Measurements from ENCODE around the gene ZDHHC17.

Gene ZDHHC17

DNA sequence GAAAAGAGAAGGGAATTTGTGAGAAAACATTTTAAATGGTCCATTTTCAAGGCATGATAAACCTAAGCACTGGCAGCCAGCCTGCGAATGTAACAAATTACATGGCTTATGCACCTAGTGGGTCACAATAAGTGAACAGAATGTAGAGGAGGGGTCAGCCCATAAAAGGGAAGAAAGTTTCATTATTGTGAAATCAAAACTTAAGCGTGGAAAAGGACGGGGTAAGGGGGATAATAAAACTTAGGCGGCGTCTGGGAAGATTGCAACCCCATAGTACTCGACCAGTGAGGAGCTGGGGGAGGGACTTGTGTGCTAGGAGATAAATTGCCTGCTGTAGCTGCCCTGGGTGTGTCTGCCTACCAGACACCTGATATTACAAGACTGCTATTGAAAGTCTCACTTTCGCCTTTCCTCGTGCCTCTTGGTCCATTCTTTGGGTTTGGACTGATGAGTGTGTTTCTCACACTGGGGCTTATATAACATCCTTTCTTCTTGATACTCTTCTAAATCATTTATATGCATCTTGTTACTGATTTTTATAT lies 40.6 kb downstream of the ZDHHC17 start:
- no peak for DNase-seq (ENCODE audit: extremely low spot score)
- POLR2A ChIA-PET: no interaction called here
- CTCF ChIA-PET: interaction anchor here (0.7 to 2.9 kb wide), 4 partner anchors 10 to 206 kb away, joined by 3 to 15 read pairs (median 3); no protein-coding TSS in a partner anchor
- TF ChIP-seq, protein P1, sequence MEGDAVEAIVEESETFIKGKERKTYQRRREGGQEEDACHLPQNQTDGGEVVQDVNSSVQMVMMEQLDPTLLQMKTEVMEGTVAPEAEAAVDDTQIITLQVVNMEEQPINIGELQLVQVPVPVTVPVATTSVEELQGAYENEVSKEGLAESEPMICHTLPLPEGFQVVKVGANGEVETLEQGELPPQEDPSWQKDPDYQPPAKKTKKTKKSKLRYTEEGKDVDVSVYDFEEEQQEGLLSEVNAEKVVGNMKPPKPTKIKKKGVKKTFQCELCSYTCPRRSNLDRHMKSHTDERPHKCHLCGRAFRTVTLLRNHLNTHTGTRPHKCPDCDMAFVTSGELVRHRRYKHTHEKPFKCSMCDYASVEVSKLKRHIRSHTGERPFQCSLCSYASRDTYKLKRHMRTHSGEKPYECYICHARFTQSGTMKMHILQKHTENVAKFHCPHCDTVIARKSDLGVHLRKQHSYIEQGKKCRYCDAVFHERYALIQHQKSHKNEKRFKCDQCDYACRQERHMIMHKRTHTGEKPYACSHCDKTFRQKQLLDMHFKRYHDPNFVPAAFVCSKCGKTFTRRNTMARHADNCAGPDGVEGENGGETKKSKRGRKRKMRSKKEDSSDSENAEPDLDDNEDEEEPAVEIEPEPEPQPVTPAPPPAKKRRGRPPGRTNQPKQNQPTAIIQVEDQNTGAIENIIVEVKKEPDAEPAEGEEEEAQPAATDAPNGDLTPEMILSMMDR (IDR thresholded peaks at IDR 0.05; ENCODE audit: control extremely low read depth, extremely low read depth, low read depth, missing control alignments): no peak

DNA sequence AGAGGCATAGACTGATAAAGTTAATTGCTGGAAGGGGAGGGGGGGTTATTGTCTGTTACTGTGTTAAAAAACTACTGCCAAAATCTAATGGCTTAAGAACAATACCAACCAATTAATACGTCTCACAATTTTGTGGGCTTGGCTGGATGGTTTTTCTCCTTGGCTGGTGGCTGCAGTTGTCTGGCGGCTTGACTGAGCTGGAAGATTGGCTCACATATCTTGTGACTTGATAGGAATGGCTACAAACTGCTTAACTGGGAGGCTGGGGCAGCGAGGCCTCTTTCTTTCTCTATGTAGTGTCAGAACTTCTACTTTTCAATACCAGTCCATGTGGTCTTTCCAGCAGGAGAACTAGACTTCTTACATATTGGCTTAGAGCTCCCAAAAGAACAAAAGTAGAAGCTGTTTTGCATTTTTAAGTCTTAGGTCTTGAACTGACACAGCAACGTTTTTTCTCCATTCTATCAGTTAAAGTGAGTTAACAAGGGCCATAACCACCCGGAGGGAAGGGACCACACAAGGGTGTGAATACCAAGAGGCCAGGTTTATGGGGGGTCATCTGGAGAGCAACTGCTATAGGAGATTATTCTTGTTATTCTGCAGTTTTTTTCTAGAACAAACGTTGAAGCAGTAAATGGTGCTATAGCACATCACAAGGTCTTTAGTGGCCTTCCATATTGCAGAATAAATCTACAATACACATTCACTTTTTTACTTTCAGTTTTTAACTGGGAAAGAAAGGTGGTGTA lies 46.9 kb downstream of the ZDHHC17 start:
- TF ChIP-seq, protein P1 (IDR thresholded peaks at IDR 0.05; ENCODE audit: control extremely low read depth, extremely low read depth, low read depth, missing control alignments): no peak
- no peak for DNase-seq (ENCODE audit: extremely low spot score)
- ChIA-PET POLR2A (no interaction called here), CTCF (interaction anchor here (0.6 to 1.0 kb wide), 2 partner anchors 10 kb away, joined by 3 to 4 read pairs; no protein-coding TSS in a partner anchor)

DNA sequence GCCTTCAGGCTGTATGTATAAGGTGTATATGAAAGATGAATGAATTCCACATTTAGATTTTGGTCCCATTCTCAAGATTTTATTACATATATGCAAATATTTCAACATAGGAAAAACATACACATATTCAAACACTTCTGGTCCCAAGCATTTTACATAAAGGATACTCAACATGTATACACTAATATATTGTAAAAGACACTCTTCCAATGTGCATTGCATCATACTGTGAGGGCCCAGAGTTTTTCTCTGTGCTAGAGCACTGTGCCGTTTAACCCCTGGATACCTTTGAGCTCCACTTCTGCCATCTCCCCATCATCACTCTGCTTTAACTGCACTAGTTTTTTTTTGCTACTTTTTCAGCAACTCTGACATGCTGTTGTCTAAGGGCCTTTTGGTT lies 48.1 kb downstream of the ZDHHC17 start:
- TF ChIP-seq, protein P1 (IDR thresholded peaks at IDR 0.05; ENCODE audit: control extremely low read depth, extremely low read depth, low read depth, missing control alignments): no peak
- ChIA-PET POLR2A (no interaction called here), CTCF (interaction anchor here (0.9 kb wide), 1 partner anchor 22 kb away, joined by 3 read pairs; no protein-coding TSS in a partner anchor)
- DNase-seq (ENCODE audit: extremely low spot score): no peak

DNA sequence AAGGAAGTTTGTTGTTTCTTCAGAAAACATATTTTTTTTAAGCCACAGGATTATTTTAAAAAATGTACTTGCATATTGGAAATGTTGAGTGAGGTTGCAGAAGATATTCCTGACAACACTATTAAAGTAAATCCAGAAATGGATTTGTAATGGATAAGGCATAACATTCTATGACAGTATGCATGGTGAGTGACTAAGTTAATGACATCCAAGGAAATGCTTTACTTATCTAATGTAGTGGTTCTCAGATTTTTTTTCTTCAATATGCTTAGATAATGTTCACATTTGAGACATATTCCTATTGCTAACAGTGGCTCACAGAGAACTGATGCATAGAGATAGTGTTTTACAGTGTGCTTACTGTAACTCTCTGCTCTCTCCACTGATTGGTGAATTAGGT lies 49.4 kb downstream of the ZDHHC17 start:
- ChIA-PET CTCF (no interaction called here), POLR2A (no interaction called here)
- TF ChIP-seq, protein P1 (IDR thresholded peaks at IDR 0.05; ENCODE audit: control extremely low read depth, extremely low read depth, low read depth, missing control alignments): no peak
- DNase-seq (ENCODE audit: extremely low spot score): no peak

DNA sequence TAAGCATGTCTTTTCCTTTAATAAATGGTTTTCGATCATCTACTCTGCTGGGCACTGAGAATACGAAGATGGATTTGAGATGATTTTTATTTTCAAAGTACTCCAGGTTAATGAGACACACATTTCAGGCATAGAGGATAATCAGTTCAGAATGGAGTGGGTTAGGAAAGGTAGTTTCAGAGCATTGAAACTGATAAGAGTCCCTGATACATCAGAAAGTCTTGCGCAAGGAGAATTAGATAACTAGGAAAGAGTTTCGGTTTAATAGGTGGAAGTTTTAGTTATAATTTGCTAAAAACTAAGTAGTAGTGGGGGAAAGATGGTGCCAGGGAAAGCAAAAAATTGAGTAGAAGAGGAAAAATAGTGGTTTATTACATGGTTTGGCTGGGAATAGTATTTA lies 50.1 kb downstream of the ZDHHC17 start:
- CTCF ChIA-PET: no interaction called here
- no peak for DNase-seq (ENCODE audit: extremely low spot score)
- TF ChIP-seq, protein P1 (IDR thresholded peaks at IDR 0.05; ENCODE audit: control extremely low read depth, extremely low read depth, low read depth, missing control alignments): no peak
- POLR2A ChIA-PET: no interaction called here

DNA sequence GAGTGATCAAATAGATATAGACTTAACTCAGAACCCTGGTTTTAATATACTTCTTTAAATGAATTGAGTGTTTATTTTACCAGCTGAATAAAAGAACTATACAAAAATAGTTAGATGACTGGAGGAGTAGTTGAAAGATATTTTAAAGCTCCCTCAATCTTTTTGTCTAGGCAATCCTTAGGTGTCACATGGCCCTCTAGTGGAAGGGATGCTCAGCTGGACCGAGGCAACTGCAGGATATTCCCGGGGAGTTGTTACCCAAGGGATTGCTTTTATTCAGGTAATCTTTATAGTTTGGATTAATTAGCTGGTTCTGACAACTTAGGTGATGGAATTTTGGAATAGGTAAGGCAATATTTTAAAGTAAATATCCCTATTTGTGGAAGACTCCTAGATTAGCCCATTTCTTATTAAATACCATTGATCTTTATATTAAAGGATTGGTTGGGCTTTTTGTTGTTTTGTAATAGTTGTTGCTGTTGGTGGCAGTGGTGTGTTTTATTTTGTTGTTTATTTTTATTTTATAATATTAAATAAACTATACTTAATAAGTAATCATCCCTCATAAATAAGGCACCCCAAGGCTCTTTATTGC lies 57.1 kb downstream of the ZDHHC17 start:
- CTCF ChIA-PET: interaction anchor here (0.9 to 3.9 kb wide), 5 partner anchors 10 to 52 kb away, joined by 3 to 17 read pairs (median 3); no protein-coding TSS in a partner anchor
- POLR2A ChIA-PET: no interaction called here

More for the DNA sequence above, 57.1 kb downstream of the ZDHHC17 start:
- no peak for DNase-seq (ENCODE audit: extremely low spot score)
- TF ChIP-seq, protein P1 (IDR thresholded peaks at IDR 0.05; ENCODE audit: control extremely low read depth, extremely low read depth, low read depth, missing control alignments): peak; percentile 16

Data from GM10248 (cell line).